ENCODE measurements around the gene PTPRA. TPM values are rescaled to one million over a fixed set of nuclear protein-coding genes. Genes with fewer than 3 reads are reported as not detected.
"Not testable (repeated sequence)": the region's sequence is repeated elsewhere in the genome, so short reads cannot be mapped to it uniquely, and the experiment has no call there.

Gene PTPRA
- total and polyA plus RNA-seq, 2 donors (not counting 1 experiment from before 2014, with no cell fraction given) = 32.1 to 64.2 TPM

DNA sequence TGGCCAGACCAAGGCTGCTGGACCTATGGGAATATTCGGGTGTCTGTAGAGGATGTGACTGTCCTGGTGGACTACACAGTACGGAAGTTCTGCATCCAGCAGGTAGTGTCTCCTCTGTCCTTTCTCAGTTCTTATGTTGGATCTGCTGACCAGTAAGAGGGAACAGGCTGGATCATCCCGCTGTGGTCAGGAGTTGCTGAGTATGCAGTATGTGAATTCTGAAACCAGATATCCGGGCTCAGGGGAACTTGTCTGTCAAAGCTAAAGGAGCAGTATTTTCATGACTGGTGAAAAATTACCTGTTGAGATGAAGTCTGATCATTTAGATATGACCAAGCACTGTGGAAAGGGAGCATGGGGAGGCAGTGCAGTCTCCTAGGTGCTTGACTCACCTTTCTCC, 148.0 kb downstream of the PTPRA start:
- no peak overlapping the region for H3K4me3 ChIP-seq (ENCODE audit: control extremely low read depth in 1 of 5, extremely low read depth in 1 of 5, insufficient read depth in 1 of 5, low read depth in 2 of 5, low read length in 4 of 5)
- DNase-seq (no peak), ATAC-seq (ENCODE audit: low read depth) (no peak)
- H3K9me3 ChIP-seq (ENCODE audit: control extremely low read depth in 1 of 3, control insufficient read depth in 2 of 3, insufficient read depth in 1 of 3, low read length in 2 of 3) = no peaks in the 10 kb centered on the region
- H2AFZ ChIP-seq (ENCODE audit: insufficient read depth, low read depth, low read length, poor library complexity, severe bottlenecking) = no peak overlapping the region
- no peak overlapping the region for H3K4me3 Mint-ChIP-seq
- H3K4me1 ChIP-seq (ENCODE audit: control insufficient read depth in 2 of 2, insufficient read depth in 2 of 2, low read length in 2 of 2) = no peaks in the 10 kb centered on the region
- H3K9me3 Mint-ChIP-seq (ENCODE audit: insufficient read depth) = no peaks in the 10 kb centered on the region
- H3K4me1 Mint-ChIP-seq = no peaks in the 10 kb centered on the region
- H3K79me2 ChIP-seq (ENCODE audit: control insufficient read depth, insufficient read depth, low read length) = no peaks in the 10 kb centered on the region
- no peaks in the 10 kb centered on the region for H3K27me3 Mint-ChIP-seq
- intact Hi-C loops (cut with micrococcal nuclease) = no loop called here
- peaks cover 0 to 51% of the 10 kb centered on the region in 2 experiments for H3K36me3 ChIP-seq (replicated peaks in 1 of 2; ENCODE audit: control extremely low read depth in 1 of 2, control insufficient read depth in 1 of 2, extremely low read depth in 1 of 2, insufficient read depth in 2 of 2, low read length in 1 of 2)
- ChIA-PET POLR2A (no interaction called here), CTCF (no interaction called here)
- H3K4me2 ChIP-seq (replicated peaks; ENCODE audit: low read depth, low read length, poor library complexity, severe bottlenecking) = no peak overlapping the region
- WGBS (ENCODE audit: insufficient coverage) = 91% methylated on average over 4 of the region's 4 CpGs
- TF ChIP-seq EZH2 (IDR thresholded peaks at IDR 0.05; ENCODE audit: borderline replicate concordance, insufficient read depth, low read depth, low read length, poor library complexity, severe bottlenecking) = no peak
- TF ChIP-seq, protein P1, sequence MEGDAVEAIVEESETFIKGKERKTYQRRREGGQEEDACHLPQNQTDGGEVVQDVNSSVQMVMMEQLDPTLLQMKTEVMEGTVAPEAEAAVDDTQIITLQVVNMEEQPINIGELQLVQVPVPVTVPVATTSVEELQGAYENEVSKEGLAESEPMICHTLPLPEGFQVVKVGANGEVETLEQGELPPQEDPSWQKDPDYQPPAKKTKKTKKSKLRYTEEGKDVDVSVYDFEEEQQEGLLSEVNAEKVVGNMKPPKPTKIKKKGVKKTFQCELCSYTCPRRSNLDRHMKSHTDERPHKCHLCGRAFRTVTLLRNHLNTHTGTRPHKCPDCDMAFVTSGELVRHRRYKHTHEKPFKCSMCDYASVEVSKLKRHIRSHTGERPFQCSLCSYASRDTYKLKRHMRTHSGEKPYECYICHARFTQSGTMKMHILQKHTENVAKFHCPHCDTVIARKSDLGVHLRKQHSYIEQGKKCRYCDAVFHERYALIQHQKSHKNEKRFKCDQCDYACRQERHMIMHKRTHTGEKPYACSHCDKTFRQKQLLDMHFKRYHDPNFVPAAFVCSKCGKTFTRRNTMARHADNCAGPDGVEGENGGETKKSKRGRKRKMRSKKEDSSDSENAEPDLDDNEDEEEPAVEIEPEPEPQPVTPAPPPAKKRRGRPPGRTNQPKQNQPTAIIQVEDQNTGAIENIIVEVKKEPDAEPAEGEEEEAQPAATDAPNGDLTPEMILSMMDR (IDR thresholded peaks at IDR 0.05) = no peak
- H3K27ac Mint-ChIP-seq = no peak overlapping the region
- H3K9ac ChIP-seq (ENCODE audit: low read length) = no peak overlapping the region
- H4K20me1 ChIP-seq (ENCODE audit: control insufficient read depth, insufficient read depth, low read length, poor library complexity, severe bottlenecking) = no peaks in the 10 kb centered on the region
- no peak overlapping the region for H3K27ac ChIP-seq (ENCODE audit: low read length in 2 of 2)
- no peaks in the 10 kb centered on the region for H3K27me3 ChIP-seq (replicated peaks in 1 of 4; ENCODE audit: control extremely low read depth in 1 of 4, control insufficient read depth in 3 of 4, insufficient read depth in 4 of 4, low read length in 3 of 4)

DNA sequence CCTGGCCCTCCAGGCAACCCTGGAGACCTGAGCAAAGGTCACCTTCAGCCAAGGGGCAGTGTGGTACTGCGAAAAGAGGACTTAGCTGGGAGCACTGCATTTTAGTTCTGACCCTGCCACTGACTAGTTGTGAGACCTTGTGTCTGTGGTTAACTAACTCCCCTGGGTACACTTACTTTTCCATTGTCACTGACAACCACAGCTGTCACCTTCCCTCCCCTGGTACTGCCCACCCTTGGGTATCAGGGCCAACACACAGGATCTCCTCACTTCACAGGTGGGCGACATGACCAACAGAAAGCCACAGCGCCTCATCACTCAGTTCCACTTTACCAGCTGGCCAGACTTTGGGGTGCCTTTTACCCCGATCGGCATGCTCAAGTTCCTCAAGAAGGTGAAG, 148.5 kb downstream of the PTPRA start:
- Mint-ChIP-seq H3K27me3 (no peaks in the 10 kb centered on the region), H3K9me3 (ENCODE audit: insufficient read depth) (no peaks in the 10 kb centered on the region), H3K4me1 (no peaks in the 10 kb centered on the region), H3K27ac (peak overlapping the region; percentile 53), H3K4me3 (no peak overlapping the region)
- POLR2A ChIA-PET = no interaction called here
- TF ChIP-seq, protein P1 (IDR thresholded peaks at IDR 0.05) = no peak
- TF ChIP-seq EZH2 (IDR thresholded peaks at IDR 0.05; ENCODE audit: borderline replicate concordance, insufficient read depth, low read depth, low read length, poor library complexity, severe bottlenecking) = no peak
- no peak overlapping the region for H2AFZ ChIP-seq (ENCODE audit: insufficient read depth, low read depth, low read length, poor library complexity, severe bottlenecking)
- H3K79me2 ChIP-seq (ENCODE audit: control insufficient read depth, insufficient read depth, low read length) = no peaks in the 10 kb centered on the region
- H3K4me1 ChIP-seq (ENCODE audit: control insufficient read depth in 2 of 2, insufficient read depth in 2 of 2, low read length in 2 of 2) = no peaks in the 10 kb centered on the region
- no peaks in the 10 kb centered on the region for H3K9me3 ChIP-seq (ENCODE audit: control extremely low read depth in 1 of 3, control insufficient read depth in 2 of 3, insufficient read depth in 1 of 3, low read length in 2 of 3)
- H3K4me2 ChIP-seq (replicated peaks; ENCODE audit: low read depth, low read length, poor library complexity, severe bottlenecking) = no peak overlapping the region
- WGBS (ENCODE audit: insufficient coverage) = 44% methylated on average over 5 of the region's 5 CpGs
- H4K20me1 ChIP-seq (ENCODE audit: control insufficient read depth, insufficient read depth, low read length, poor library complexity, severe bottlenecking) = no peaks in the 10 kb centered on the region
- no peak overlapping the region for H3K4me3 ChIP-seq (ENCODE audit: control extremely low read depth in 1 of 5, extremely low read depth in 1 of 5, insufficient read depth in 1 of 5, low read depth in 2 of 5, low read length in 4 of 5)
- no peak overlapping the region for H3K27ac ChIP-seq (ENCODE audit: low read length in 2 of 2)
- no peak for DNase-seq
- ATAC-seq (ENCODE audit: low read depth) = no peak
- H3K27me3 ChIP-seq (replicated peaks in 1 of 4; ENCODE audit: control extremely low read depth in 1 of 4, control insufficient read depth in 3 of 4, insufficient read depth in 4 of 4, low read length in 3 of 4) = no peaks in the 10 kb centered on the region
- no peak overlapping the region for H3K9ac ChIP-seq (ENCODE audit: low read length)
- CTCF ChIA-PET = no interaction called here
- intact Hi-C loops (cut with micrococcal nuclease) = no loop called here
- H3K36me3 ChIP-seq (replicated peaks in 1 of 2; ENCODE audit: control extremely low read depth in 1 of 2, control insufficient read depth in 1 of 2, extremely low read depth in 1 of 2, insufficient read depth in 2 of 2, low read length in 1 of 2) = peaks cover 0 to 55% of the 10 kb centered on the region in 2 experiments

DNA sequence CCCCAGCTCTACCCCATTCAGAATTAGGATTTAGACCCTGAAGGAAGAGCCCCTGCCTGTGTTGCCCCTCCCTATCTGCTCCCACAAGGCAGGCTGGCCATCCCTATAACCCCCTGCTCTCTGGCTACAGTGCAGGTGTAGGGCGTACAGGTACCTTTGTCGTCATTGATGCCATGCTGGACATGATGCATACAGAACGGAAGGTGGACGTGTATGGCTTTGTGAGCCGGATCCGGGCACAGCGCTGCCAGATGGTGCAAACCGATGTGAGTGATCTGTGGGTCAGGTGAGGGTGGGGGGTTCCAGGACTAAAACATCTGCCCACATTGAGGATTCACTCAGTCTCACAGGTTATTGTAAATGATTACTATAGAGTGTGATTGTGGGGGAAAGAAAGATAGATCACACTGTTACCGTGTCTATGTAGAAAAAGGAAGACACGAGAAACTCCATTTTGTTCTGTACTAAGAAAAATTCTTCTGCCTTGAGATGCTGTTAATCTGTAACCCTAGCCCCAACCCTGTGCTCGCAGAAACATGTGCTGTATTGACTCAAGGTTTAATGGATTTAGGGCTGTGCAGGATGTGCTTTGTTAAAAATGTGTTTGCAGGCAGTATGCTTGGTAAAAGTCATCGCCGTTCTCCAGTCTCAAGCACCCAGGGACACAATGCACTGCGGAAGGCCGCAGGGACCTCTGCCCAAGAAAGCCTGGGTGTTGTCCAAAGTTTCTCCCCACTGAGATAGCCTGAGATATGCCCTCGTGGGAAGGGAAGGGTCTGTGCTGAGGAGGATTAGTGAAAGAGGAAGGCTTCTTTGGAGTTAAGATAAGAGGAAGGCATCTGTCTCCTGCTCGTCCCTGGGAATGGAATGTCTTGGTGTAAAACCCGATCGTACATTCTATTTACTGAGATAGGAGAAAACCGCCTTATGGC, 149.5 kb downstream of the PTPRA start:
- H3K4me2 ChIP-seq (replicated peaks; ENCODE audit: low read depth, low read length, poor library complexity, severe bottlenecking); CTCF ChIA-PET; DNase-seq; H3K27ac ChIP-seq (ENCODE audit: low read length in 2 of 2); H3K4me1 ChIP-seq (ENCODE audit: control insufficient read depth in 2 of 2, insufficient read depth in 2 of 2, low read length in 2 of 2); H3K4me1 Mint-ChIP-seq; ATAC-seq (ENCODE audit: low read depth); H3K27me3 ChIP-seq (replicated peaks in 1 of 4; ENCODE audit: control extremely low read depth in 1 of 4, control insufficient read depth in 3 of 4, insufficient read depth in 4 of 4, low read length in 3 of 4); H3K9ac ChIP-seq (ENCODE audit: low read length); H4K20me1 ChIP-seq (ENCODE audit: control insufficient read depth, insufficient read depth, low read length, poor library complexity, severe bottlenecking); H3K4me3 Mint-ChIP-seq; H3K27ac Mint-ChIP-seq; H3K79me2 ChIP-seq (ENCODE audit: control insufficient read depth, insufficient read depth, low read length); POLR2A ChIA-PET; H2AFZ ChIP-seq (ENCODE audit: insufficient read depth, low read depth, low read length, poor library complexity, severe bottlenecking); H3K27me3 Mint-ChIP-seq; H3K9me3 Mint-ChIP-seq (ENCODE audit: insufficient read depth); intact Hi-C loops (cut with micrococcal nuclease); H3K9me3 ChIP-seq (ENCODE audit: control extremely low read depth in 1 of 3, control insufficient read depth in 2 of 3, insufficient read depth in 1 of 3, low read length in 2 of 3); H3K4me3 ChIP-seq (ENCODE audit: control extremely low read depth in 1 of 5, extremely low read depth in 1 of 5, insufficient read depth in 1 of 5, low read depth in 2 of 5, low read length in 4 of 5): not testable (repeated sequence)
- H3K36me3 ChIP-seq (replicated peaks in 1 of 2; ENCODE audit: control extremely low read depth in 1 of 2, control insufficient read depth in 1 of 2, extremely low read depth in 1 of 2, insufficient read depth in 2 of 2, low read length in 1 of 2) = peaks cover 0 to 55% of the 10 kb centered on the region in 2 experiments
- 96% methylated on average over 13 of the region's 20 CpGs for WGBS (ENCODE audit: insufficient coverage)
